OCI-LY1 (cell line): ENCODE data around the gene ADAMTS17.

ENCODE experiments used
- H2AFZ ChIP-seq: fragments of 200-600 bp; sonication (generic), shearing (Covaris generic); 2 replicates; pipeline ENCODE4 v1.6.0; 2014; ENCODE audit warnings: antibody characterized with exemption, mild to moderate bottlenecking, low read length
- H3F3A ChIP-seq: fragments of 200-600 bp; sonication (generic), shearing (Covaris generic); 2 replicates; pipeline ENCODE4 v1.6.0; 2014; ENCODE audit warnings: mild to moderate bottlenecking, antibody characterized with exemption, low read length, moderate library complexity; ENCODE audit not compliant: insufficient read depth
- H3K27ac ChIP-seq: fragments of 200-600 bp; sonication (generic); 2 replicates; pipeline ENCODE4 v1.5.1; 2014; ENCODE audit warnings: low read length, mixed run types, mild to moderate bottlenecking, low read depth; ENCODE audit not compliant: poor library complexity, severe bottlenecking
- H3K27me3 ChIP-seq: fragments of 200-600 bp; sonication (generic); 2 replicates; pipeline ENCODE4 v1.6.0; 2014; ENCODE audit warnings: antibody characterized with exemption, mild to moderate bottlenecking, low read length, moderate library complexity; ENCODE audit not compliant: insufficient read depth
- H3K36me3 ChIP-seq: fragments of 200-600 bp; sonication (generic); 2 replicates; pipeline ENCODE4 v1.6.1; 2014; ENCODE audit warnings: mild to moderate bottlenecking, antibody characterized with exemption, low read length, moderate library complexity, mixed read lengths; ENCODE audit not compliant: insufficient read depth
- H3K4me1 ChIP-seq: fragments of 200-600 bp; sonication (generic); 2 replicates; pipeline ENCODE4 v1.5.1; 2014; ENCODE audit warnings: mild to moderate bottlenecking, low read length, moderate library complexity; ENCODE audit not compliant: insufficient read depth, severe bottlenecking
- H3K4me2 ChIP-seq: fragments of 200-600 bp; sonication (generic), shearing (Covaris generic); 2 replicates; pipeline ENCODE4 v1.6.1; 2014; ENCODE audit warnings: low read length
- H3K4me3 ChIP-seq: fragments of 200-600 bp; sonication (generic); 2 replicates; pipeline ENCODE4 v1.5.1; 2014; ENCODE audit warnings: low read length, low read depth, mild to moderate bottlenecking, mixed read lengths; ENCODE audit not compliant: poor library complexity, severe bottlenecking
- H3K79me2 ChIP-seq: fragments of 200-600 bp; shearing (Covaris generic); 2 replicates; pipeline ENCODE4 v1.6.1; 2016; ENCODE audit warnings: mixed run types, low read length, mixed read lengths; ENCODE audit not compliant: insufficient read depth
- H3K9ac ChIP-seq: fragments of 200-600 bp; sonication (generic), shearing (Covaris generic); 2 replicates; pipeline ENCODE4 v1.6.1; 2014; ENCODE audit warnings: mild to moderate bottlenecking, low read length, mixed read lengths
- H3K9me2 ChIP-seq: fragments of 200-600 bp; sonication (generic), shearing (Covaris generic); 2 replicates; pipeline ENCODE4 v1.6.1; 2014; ENCODE audit warnings: low read depth, mild to moderate bottlenecking, low read length, mixed read lengths
- H3K9me3 ChIP-seq: fragments of 200-600 bp; shearing (Covaris generic); 2 replicates; pipeline ENCODE4 v1.6.1; 2014; ENCODE audit warnings: low read length, mixed read lengths
- H4K20me1 ChIP-seq: fragments of 200-600 bp; sonication (generic), shearing (Covaris generic); 2 replicates; pipeline ENCODE4 v1.6.0; 2016; ENCODE audit warnings: mild to moderate bottlenecking, low read length; ENCODE audit not compliant: insufficient read depth
- EZH2 ChIP-seq: fragments of 200-600 bp; sonication (generic), shearing (Covaris generic); IDR thresholded peaks from 2 replicates; pipeline ENCODE4 v1.8.0; 2017; ENCODE audit warnings: borderline replicate concordance, mixed run types, mild to moderate bottlenecking, antibody characterized with exemption, low read length, moderate library complexity, mixed read lengths
- TF ChIP-seq, protein P1 (sequence below): fragments of 200-600 bp; sonication (generic), shearing (Covaris generic); IDR thresholded peaks from 2 replicates; pipeline ENCODE4 v1.5.1; 2017; ENCODE audit warnings: mild to moderate bottlenecking, antibody characterized with exemption, low read length, moderate library complexity, mixed read lengths

Gene ADAMTS17

GRCh38 chr15:99943466-99943865, 398.3 kb downstream of the ADAMTS17 start:
- H3K79me2 ChIP-seq, result no peaks in the 10 kb centered on the region

GRCh38 chr15:99932676-99933402, 408.9 kb downstream of the ADAMTS17 start:
- H3K4me2 ChIP-seq, result no peak overlapping the region
- H3K9me2 ChIP-seq, result no peaks in the 10 kb centered on the region
- H3K27ac ChIP-seq, result no peak overlapping the region
- H3K4me3 ChIP-seq, result no peak overlapping the region
- H3K27me3 ChIP-seq, result no peaks in the 10 kb centered on the region
- TF ChIP-seq, protein P1, sequence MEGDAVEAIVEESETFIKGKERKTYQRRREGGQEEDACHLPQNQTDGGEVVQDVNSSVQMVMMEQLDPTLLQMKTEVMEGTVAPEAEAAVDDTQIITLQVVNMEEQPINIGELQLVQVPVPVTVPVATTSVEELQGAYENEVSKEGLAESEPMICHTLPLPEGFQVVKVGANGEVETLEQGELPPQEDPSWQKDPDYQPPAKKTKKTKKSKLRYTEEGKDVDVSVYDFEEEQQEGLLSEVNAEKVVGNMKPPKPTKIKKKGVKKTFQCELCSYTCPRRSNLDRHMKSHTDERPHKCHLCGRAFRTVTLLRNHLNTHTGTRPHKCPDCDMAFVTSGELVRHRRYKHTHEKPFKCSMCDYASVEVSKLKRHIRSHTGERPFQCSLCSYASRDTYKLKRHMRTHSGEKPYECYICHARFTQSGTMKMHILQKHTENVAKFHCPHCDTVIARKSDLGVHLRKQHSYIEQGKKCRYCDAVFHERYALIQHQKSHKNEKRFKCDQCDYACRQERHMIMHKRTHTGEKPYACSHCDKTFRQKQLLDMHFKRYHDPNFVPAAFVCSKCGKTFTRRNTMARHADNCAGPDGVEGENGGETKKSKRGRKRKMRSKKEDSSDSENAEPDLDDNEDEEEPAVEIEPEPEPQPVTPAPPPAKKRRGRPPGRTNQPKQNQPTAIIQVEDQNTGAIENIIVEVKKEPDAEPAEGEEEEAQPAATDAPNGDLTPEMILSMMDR, result no peak
- no peak for TF ChIP-seq EZH2
- H3K4me1 ChIP-seq, result peaks cover 6% of the 10 kb centered on the region
- H3K79me2 ChIP-seq, result no peaks in the 10 kb centered on the region
- no peaks in the 10 kb centered on the region for H3K9me3 ChIP-seq
- H4K20me1 ChIP-seq, result no peaks in the 10 kb centered on the region
- H3K36me3 ChIP-seq, result no peaks in the 10 kb centered on the region
- H2AFZ ChIP-seq, result no peak overlapping the region
- no peak overlapping the region for H3K9ac ChIP-seq
- H3F3A ChIP-seq, result no peaks in the 10 kb centered on the region

More at GRCh38 chr15:99943466-99943865, 398.3 kb downstream of the ADAMTS17 start:
- Histone ChIP-seq H3K36me3 (no peaks in the 10 kb centered on the region), H4K20me1 (no peaks in the 10 kb centered on the region), H3K9ac (no peak overlapping the region), H3K27me3 (no peaks in the 10 kb centered on the region), H3K4me3 (no peak overlapping the region), H2AFZ (no peak overlapping the region), H3F3A (no peaks in the 10 kb centered on the region), H3K4me2 (no peak overlapping the region), H3K9me3 (no peaks in the 10 kb centered on the region), H3K27ac (no peak overlapping the region), H3K9me2 (no peaks in the 10 kb centered on the region), H3K4me1 (no peaks in the 10 kb centered on the region)
- no peak for TF ChIP-seq EZH2
- TF ChIP-seq, protein P1, result no peak

DNA sequence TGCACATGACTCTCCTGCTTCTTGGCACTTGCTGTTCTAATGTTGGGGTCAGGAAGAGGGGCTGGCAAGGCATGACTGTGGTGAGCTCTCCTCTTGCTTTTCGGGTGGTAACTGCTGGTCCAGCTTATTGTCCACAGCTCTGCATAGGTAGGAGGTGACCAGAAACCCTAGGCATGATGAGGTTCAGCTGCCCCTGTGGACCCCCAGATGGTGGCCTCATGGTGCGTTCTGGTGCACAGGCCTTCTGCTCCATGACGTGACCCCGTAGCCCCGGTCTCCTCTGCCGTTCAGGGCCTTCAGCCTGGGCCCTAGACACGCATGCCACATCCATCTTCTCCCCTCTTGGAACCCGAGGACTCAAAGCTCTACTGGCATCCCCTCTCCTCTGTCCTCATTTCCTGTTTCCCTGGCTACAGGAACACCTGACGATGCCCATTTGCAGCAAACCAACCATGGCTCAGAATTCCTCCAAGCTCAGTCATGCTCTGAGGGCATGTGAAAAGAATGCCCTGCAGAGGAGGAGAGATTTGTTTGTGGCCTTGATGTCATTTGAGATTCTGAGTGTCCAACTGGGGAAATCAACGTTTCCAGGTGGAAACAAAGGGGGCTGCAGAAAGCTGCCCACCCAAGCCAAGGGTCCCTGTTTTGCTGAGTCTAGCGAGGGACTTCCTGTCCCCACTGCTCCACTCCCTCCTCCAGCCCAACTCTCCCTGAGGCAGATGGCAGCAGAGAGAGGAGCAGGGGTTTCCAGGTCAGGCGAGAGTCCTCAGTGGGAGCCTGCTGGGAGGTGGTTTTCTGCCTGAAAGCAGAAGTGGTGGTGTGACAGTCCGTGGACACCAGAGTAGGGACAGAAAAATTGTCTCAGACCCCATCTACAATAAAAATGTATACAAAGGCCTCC, 409.8 kb downstream of the ADAMTS17 start:
- H3K9ac ChIP-seq, result no peak overlapping the region
- no peaks in the 10 kb centered on the region for H3K36me3 ChIP-seq
- no peaks in the 10 kb centered on the region for H3K27me3 ChIP-seq

More for the DNA sequence above, 409.8 kb downstream of the ADAMTS17 start:
- Histone ChIP-seq H3K9me3 (no peaks in the 10 kb centered on the region), H3K79me2 (no peaks in the 10 kb centered on the region), H3K9me2 (no peaks in the 10 kb centered on the region), H2AFZ (no peak overlapping the region), H3F3A (no peaks in the 10 kb centered on the region), H4K20me1 (no peaks in the 10 kb centered on the region), H3K4me3 (no peak overlapping the region), H3K27ac (no peak overlapping the region), H3K4me2 (no peak overlapping the region), H3K4me1 (peaks cover 6% of the 10 kb centered on the region)
- no peak for TF ChIP-seq EZH2
- TF ChIP-seq, protein P1, result no peak
